ELF-1 (cell line): ENCODE measurements around the gene CTNND2.

ENCODE experiments used
- DNase-seq: peaks from one replicate; pipeline ENCODE4 v3.0.0-alpha.2; 2016; ENCODE audit warnings: low read depth, low spot score

Gene CTNND2

GRCh38 chr5:11904265-11904906, at the start of gene CTNND2:
Gene CTNND2 (minus strand): TSS chr5:11904446. CDS start chr5:11903853, 593 bp downstream.
- DNase-seq: peak; percentile 80

GRCh38 chr5:11946317-11946716, 42.1 kb upstream of the CTNND2 start:
- no peak for DNase-seq

DNA sequence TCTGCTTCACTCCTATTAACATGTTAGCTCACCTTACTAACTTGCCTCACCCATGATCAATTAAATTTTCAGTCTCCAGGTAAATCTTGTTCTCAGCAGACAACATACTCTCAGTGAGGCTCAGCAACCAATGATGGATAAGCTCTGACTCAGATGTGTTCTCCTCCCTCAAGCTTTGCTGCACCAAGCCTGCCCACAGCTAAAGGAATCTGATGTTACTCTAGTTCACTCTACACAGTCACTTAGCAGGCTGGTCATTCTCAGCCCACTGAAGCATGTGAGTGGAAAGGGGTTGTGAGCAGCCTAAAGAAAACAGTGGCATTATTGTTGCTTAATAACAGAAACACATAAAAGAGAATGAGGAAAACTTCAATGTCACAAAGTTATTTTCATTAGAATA, 37.3 kb upstream of the CTNND2 start:
- DNase-seq: no peak

DNA sequence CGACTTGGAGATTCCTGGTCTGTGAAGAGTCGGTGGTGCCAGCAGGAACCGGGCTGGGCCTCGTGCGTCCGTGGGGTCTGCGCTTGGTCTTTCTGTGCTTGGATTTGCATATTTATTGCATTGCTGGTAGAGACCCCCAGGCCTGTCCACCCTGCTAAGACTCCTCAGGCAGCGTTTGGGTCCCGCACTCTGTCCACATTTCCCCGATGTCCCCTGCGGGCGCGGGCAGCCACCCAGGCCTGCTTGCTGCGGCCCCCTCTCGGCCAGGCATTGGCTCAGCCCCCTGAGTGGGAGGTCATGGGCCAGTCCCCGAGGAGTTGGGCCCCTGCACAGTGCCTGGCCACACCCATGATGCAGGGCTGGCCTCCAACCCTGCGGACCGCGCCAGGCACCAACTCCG, 27.4 kb upstream of the CTNND2 start:
- no peak for DNase-seq

GRCh38 chr5:11928909-11929308, 24.7 kb upstream of the CTNND2 start:
- no peak for DNase-seq

DNA sequence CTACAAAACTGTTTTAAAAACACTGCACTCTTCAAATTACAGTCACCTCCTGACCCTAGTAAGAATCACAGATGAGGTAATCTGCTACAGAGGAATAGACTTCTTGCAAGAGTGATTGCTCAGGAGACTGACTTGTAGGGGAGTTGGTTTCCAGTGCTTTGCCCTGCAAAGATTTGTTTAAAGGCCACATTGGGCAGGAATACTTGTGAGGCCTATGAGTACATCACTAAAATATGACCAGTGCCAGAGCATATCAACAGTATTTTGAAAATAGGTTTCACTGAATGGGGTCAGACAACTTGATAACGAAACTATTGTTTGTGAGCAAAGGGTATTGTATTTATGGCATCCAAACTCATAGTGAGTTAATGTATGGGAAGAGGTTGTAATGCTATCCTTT, 21.5 kb upstream of the CTNND2 start:
- DNase-seq: no peak

DNA sequence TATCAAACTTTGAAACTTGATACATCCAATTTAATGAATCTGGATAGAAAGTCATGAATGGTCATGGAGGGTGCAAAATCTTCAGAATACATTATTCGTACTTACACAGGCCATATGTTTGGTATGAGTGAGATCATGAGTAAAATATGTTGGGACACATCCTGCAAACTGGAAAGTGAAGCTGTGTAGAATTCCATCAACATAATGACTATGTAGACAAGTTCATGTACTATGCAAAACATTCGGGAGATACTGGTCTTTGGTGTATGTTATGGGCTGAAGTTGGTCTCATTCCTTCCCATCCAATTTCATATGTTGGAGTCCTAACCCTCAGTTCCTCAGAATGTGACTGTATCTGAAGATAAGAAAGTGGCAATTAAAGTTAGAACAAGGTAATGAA, 18.1 kb upstream of the CTNND2 start:
- no peak for DNase-seq

GRCh38 chr5:11918463-11919045, 14.3 kb upstream of the CTNND2 start:
- DNase-seq: no peak

DNA sequence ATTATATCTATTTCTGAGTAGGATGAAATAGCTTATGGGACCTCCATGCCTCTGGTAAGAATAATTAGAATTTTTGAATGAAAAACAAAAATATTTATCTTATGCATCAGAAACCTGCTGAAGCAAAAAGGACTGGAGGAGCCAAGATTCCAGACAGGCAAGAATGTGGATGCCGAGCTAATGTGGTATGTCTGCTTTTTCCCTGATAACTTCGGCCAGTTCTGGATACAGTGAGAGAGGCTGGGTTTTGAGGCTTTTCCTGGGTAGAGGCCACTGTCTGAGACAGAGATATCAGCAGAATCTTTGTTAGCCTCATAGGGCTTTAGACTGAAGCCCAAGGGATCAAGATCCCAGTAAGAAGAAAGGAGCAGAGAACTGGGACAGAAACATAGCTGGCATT, 5.2 kb upstream of the CTNND2 start:
- peak; percentile 40 for DNase-seq

DNA sequence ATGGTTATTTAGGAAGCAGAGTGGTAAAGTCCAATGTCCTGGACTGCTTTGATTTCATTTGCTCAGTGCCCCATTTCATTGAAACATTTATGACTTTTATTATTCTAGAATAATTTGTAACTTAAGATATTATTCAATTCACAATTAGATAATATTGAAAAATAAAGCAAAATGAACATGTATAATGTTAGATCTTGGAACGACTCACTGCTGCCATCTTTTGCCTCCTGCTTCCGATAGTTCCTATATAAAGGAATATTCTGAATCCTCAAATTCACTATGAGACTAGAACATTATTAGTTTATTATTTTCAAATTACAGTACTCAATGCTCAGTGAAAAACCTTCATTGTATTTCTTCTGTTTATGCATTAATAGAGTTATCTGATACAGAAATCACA, 2.3 kb upstream of the CTNND2 start:
- DNase-seq: no peak

DNA sequence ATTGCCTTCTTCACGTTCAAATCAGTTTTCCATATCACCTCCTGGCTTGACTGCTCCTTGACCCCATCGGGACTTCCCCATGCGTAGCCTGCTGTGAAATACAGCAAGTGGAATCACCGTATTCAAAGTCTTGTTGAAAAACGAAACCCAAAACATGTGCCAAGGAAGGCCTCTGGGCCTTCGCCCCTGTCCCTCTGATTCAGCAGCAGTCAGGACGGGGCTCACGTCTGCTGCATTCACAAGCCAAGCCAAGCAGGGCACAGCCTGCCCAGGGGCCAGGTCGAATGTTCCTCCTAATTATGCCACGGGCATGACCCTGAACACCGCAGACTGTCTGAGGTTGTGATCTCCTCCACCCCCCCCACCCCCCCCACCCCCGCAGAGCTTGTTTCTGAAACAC, 960 bp upstream of the CTNND2 start:
- peak; percentile 1 for DNase-seq

DNA sequence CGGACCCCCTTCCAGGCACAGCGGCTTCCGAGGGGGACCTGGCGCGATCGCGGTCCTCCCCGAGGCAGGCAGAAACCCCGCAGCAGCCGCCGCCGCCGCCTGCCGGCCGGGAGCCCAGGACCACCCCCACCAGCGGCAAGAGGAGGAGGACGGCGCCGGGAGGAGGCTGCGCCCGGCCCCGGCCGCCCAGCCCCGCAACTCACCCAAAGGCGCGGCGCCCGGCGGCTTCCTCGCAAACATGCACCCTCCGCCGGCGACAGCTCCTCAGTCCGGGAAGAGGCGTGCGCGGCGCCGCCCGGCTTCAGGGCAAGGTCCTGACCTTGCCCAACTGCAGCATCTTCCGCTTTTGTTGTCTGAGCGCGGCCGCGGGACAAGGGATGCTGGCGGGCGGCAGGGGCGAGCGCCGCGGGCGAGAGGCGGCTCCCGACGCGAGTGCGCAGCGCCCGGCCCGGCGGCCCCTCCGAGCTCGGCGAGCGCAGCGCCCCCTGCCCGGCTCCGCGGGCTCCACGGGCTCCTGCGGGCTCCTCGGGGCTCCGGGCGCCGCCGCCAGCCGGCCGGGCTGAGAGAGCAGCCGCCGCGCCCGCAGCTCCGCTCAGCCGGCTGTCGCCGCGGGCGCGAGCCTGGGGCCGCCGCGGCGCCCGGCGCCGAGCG, 507 bp downstream of the CTNND2 start:
- peak; percentile 56 for DNase-seq

DNA sequence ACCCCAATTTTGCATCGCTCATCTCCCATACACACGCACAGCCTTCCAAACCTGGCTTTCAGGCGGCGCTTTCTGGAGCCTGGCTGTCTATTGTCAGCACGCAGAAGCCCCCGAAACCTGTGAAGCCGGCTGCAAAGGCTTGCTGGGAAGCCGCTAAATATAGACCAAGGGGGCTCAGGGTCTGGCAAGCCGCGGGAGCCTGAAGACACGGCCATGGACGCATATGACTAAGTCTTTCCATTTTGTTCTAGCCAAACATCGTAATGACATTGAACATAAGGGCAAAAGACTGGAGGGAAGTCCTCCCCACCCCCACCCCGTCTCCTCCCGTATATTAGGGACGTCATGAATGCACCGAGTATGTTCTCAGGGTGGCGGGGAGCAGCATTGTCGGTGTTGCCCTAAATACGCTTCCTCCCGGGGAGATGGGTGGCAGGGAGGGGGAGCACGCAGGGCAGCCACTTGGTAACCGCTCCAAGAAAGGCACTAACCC, 1.1 kb downstream of the CTNND2 start:
- peak; percentile 13 for DNase-seq

- no peak for DNase-seq
Observed at GRCh38 chr5:11902201-11902619, 2.0 kb downstream of the CTNND2 start.

DNA sequence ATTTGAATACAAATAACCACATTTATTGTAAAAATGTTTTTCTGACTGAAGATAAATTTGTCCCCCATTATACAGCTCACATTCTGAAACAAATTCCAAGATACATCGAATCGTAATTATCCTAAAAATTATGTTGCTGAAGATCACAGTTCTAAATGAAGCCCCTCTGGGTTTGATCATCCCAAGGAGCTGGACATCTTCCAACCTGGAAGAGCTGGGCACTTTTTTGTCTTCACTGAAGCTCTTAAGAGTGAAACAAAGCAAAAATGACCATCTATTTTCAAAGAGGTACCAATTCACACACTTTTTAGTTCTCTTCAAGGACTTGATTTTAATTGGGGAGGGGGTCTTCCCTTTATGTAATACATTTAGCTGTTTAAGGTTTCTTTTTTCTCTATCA, 5.5 kb downstream of the CTNND2 start:
- DNase-seq: no peak

- no peak for DNase-seq
Observed at GRCh38 chr5:11897781-11898180, 6.5 kb downstream of the CTNND2 start.

GRCh38 chr5:11894992-11895391, 9.3 kb downstream of the CTNND2 start:
- DNase-seq: no peak

DNA sequence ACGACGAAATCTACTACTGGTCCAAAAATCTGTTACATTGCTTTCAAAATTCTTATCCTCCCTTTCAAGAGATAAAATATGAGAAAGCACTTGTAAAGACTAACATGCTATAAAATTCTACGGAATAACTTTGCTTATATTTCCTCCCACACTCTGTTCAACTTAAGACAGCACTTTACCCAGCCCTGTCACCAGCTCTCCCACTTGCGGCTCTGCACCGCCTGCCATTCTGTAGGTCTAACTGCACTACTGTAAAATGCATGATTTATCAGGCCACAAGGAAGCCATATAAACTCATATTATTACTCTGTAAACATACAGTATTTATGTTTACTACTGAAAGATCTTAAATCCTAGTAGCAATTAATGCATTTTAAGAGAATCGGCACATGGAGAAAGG, 11.4 kb downstream of the CTNND2 start:
- no peak for DNase-seq

DNA sequence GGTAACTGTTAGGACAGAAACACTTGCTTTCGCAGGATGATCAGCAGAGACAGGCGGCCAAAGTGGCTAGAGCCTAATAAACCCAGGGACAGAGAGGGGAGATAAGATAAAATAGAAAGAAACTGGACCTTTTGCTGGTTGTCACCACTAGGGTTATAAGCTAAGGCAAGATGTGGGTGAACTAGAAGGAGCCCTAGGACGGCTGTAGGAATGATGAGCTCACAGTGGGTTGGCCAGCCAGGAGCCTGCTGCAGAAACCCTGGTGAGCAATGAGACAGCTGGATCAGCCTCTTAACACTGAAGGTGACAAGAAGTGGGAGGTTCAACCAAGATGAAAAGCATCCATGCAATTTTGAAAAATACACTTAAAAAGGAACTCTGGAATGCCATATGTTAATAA, 13.5 kb downstream of the CTNND2 start:
- peak; percentile 1 for DNase-seq

DNA sequence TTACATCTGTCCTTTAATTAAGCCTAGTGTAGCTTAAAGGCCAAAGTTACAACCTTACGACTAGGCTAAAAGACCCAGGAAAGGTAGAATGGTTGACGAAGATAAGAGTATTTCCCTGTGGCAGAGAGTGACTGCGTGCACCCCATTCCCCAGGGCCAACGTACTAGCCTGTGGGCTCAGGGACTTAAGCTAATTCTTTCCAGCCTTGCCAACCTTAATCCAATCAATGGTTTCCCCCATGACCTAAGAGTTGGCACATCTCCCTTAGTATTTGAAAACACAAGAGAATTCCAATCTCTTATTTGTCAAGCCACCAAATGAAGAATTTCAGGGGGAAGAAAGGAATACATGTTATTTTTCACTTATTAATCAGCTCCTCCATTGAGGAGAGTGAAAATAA, 16.0 kb downstream of the CTNND2 start:
- DNase-seq: no peak

DNA sequence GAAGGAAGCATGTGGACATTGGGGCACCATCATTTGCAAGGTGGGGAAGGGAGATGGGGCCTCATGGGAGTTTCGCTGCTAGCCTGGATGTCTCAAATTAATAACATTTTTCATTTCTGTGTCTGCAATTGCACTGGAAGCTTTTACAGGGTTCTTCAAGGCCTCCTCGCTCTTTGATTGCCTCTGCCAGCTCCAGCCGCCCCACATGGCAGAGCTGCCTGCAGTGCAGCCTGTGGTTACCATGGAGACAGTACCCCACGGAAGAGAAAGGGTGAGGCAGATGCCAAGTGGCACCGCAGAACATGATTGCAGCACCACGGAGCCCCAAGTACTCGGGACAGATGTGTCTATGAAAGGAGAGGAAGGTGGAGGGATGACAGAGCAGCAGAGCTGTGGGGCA, 25.4 kb downstream of the CTNND2 start:
- DNase-seq: no peak

GRCh38 chr5:11873587-11873986, 30.7 kb downstream of the CTNND2 start:
- DNase-seq: no peak

- DNase-seq: no peak
Observed at GRCh38 chr5:11869203-11869602, 35.0 kb downstream of the CTNND2 start.
